ENCODE results near the gene GAB2.
"Not testable (repeated sequence)": the region's sequence is repeated elsewhere in the genome, so short reads cannot be mapped to it uniquely, and the experiment has no call there.

GAB2 gene

DNA sequence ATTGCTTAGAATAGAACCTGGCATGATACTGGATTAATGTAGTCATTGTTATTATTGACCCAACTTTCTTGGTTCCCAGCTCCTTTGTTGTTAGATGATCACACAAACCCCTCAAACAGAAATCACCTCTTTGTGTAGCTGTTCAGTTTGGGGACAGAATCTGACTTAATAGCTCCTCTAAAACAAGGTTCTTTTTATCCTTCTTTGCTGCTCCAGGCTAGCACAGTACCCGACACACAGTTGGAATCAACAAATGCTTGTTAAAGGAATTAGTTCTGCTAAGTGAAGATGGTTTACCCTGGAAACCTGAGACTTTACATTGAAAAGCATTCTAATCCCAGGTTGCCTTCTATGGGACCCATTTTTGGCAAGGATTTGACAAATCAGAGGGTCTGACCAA is 43.9 kb downstream of the GAB2 start:
- no peak overlapping the region for H3K9ac ChIP-seq (ENCODE audit: low read length)

DNA sequence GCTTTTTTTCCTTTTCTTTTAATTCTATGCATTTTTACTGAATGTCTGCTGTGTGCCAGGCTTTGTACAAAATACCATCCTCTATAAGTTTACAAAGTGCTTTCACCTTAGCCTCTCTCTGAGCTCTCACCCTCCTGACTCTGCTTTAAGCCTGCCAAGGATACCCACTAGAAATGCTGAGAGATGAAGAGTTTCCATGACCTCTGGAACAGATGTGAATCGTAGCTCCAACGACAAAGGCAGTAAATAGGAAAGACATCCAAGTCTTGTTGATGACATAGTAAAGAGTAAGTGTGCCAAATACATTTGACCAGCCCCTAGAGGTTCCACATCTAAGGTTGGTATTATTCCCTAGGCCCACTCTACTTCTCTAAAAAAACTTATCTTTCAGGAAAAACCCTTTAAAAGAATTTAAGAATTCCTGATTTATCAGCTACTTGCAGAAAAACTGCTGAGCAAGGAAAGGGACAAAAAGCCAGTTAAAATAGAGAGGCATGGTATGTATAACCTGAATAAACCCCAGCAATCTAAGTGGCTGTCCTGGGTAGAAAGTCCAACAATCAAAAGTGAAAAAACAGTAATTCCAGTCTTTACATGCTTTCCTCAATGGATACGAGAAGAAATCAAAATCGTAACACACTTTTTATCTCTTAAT is 45.4 kb downstream of the GAB2 start:
- H3K4me3 ChIP-seq (ENCODE audit: low read length) = no peak overlapping the region
- H3K9ac ChIP-seq (ENCODE audit: low read length) = no peak overlapping the region
- H3K4me1 ChIP-seq (ENCODE audit: control insufficient read depth, insufficient read depth, low read length) = peaks cover 17% of the 10 kb centered on the region
- H3K36me3 ChIP-seq (ENCODE audit: control insufficient read depth, insufficient read depth, low read length) = no peaks in the 10 kb centered on the region
- no peaks in the 10 kb centered on the region for H3K9me3 ChIP-seq (ENCODE audit: control insufficient read depth, low read length)
- H3K27me3 ChIP-seq (ENCODE audit: control insufficient read depth, insufficient read depth, low read length) = no peaks in the 10 kb centered on the region

More for the DNA sequence above, 43.9 kb downstream of the GAB2 start:
- Histone ChIP-seq H3K9me3 (ENCODE audit: control insufficient read depth, low read length) (no peaks in the 10 kb centered on the region), H3K4me1 (ENCODE audit: control insufficient read depth, insufficient read depth, low read length) (peaks cover 25% of the 10 kb centered on the region), H3K27me3 (ENCODE audit: control insufficient read depth, insufficient read depth, low read length) (no peaks in the 10 kb centered on the region), H3K4me3 (ENCODE audit: low read length) (no peak overlapping the region), H3K36me3 (ENCODE audit: control insufficient read depth, insufficient read depth, low read length) (no peaks in the 10 kb centered on the region)

- Histone ChIP-seq H3K27me3 (ENCODE audit: control insufficient read depth, insufficient read depth, low read length) (no peaks in the 10 kb centered on the region), H3K36me3 (ENCODE audit: control insufficient read depth, insufficient read depth, low read length) (no peaks in the 10 kb centered on the region), H3K9ac (ENCODE audit: low read length) (no peak overlapping the region), H3K9me3 (ENCODE audit: control insufficient read depth, low read length) (no peaks in the 10 kb centered on the region), H3K4me3 (ENCODE audit: low read length) (no peak overlapping the region), H3K4me1 (ENCODE audit: control insufficient read depth, insufficient read depth, low read length) (peaks cover 13% of the 10 kb centered on the region)
Measured at GRCh38 chr11:78371221-78371891, 46.3 kb downstream of the GAB2 start.

DNA sequence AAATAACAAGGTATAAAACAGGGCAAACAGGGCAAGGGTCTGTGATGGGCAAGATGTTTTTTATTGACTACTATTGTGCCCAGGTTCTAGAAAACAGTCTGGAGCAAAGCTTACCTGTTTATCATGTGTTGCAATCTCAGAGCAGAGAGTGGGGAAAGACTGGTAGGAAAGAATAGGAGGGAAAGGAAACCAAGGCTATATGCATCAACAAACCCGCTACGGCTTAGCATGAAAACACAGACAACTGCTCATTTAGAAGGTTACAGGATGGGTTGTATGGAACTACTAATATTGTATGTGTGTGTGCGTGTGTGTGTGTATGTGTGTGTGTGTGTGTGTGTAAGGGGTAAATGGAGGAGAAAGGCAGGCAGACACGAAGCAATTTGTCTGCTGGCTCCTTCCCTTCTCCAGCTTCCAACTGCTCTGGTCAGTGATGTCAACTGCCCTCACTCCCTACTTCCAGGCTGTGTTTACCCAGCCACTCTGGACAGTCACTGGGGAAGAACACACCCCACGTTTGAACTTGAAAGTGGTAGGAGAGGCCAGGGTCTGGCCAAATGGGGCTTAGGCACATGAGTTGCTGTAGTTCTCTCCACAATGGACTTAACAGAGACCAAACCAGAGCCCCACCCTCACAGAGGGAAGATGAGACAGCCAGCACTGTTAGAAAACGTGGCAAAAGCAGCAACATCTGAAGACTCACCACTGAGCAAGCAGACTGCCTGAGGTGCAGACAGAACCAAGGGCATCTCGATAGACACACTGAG is 47.0 kb downstream of the GAB2 start:
- no peaks in the 10 kb centered on the region for H3K27me3 ChIP-seq (ENCODE audit: control insufficient read depth, insufficient read depth, low read length)
- no peaks in the 10 kb centered on the region for H3K9me3 ChIP-seq (ENCODE audit: control insufficient read depth, low read length)
- no peaks in the 10 kb centered on the region for H3K36me3 ChIP-seq (ENCODE audit: control insufficient read depth, insufficient read depth, low read length)
- H3K4me3 ChIP-seq (ENCODE audit: low read length) = no peak overlapping the region
- peaks cover 16% of the 10 kb centered on the region for H3K4me1 ChIP-seq (ENCODE audit: control insufficient read depth, insufficient read depth, low read length)
- no peak overlapping the region for H3K9ac ChIP-seq (ENCODE audit: low read length)

DNA sequence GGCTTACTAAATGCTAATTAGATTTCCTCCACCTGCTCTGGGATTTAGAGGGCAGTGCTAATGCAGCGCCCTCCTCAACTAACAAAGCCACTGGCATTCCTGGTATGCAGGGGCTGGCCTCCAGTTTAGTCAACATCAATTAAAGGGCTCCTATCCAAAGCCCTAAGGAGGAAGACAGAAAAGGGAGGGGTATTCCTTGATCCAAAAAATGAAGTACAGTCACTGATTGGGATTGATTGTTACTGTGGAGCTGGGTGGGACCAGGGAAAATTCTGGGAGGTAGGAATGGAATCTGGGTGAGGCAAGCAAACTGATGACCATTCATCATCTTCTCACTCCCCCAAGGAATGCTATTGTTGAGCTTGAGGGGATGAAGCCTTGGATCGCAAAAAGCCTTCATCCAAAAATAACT is 52.2 kb downstream of the GAB2 start:
- Histone ChIP-seq H3K36me3 (ENCODE audit: control insufficient read depth, insufficient read depth, low read length) (no peaks in the 10 kb centered on the region), H3K27me3 (ENCODE audit: control insufficient read depth, insufficient read depth, low read length) (no peaks in the 10 kb centered on the region), H3K4me3 (ENCODE audit: low read length) (no peak overlapping the region), H3K9me3 (ENCODE audit: control insufficient read depth, low read length) (no peaks in the 10 kb centered on the region), H3K4me1 (ENCODE audit: control insufficient read depth, insufficient read depth, low read length) (peaks cover 12% of the 10 kb centered on the region), H3K9ac (ENCODE audit: low read length) (no peak overlapping the region)

DNA sequence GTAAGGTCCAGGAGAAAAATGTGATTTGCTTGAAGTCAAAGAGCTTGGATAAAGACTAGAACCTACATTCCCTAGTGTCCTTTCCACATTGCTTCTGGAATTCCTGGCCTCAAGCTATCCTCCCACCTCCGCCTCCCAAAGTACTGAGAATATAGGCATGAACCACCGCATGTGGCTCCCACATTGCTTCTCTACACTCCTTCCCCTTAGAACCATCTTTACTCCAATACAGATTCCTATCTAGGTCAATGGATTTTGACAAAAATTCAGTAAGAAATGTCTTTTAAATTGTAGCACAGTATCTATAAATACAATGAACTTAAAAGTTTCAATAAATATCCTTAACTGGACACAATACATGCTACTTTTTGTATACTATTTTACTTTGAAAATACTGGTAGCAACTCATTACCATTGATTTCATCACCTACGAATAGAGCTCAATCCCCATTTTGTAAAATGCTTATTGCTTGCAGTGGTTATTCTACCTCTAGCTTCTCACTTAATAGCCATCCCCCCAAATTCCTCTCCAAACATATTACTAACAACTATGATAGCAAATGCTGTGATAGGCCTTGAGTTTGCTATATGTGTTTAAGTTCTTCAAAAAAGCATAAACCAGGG is 53.4 kb downstream of the GAB2 start:
- Histone ChIP-seq H3K9me3 (ENCODE audit: control insufficient read depth, low read length) (no peaks in the 10 kb centered on the region), H3K36me3 (ENCODE audit: control insufficient read depth, insufficient read depth, low read length) (no peaks in the 10 kb centered on the region), H3K27me3 (ENCODE audit: control insufficient read depth, insufficient read depth, low read length) (no peaks in the 10 kb centered on the region), H3K4me1 (ENCODE audit: control insufficient read depth, insufficient read depth, low read length) (peaks cover 10% of the 10 kb centered on the region), H3K4me3 (ENCODE audit: low read length) (no peak overlapping the region), H3K9ac (ENCODE audit: low read length) (no peak overlapping the region)

- H3K9ac ChIP-seq (ENCODE audit: low read length) = no peak overlapping the region
- no peaks in the 10 kb centered on the region for H3K36me3 ChIP-seq (ENCODE audit: control insufficient read depth, insufficient read depth, low read length)
- no peak overlapping the region for H3K4me3 ChIP-seq (ENCODE audit: low read length)
- H3K4me1 ChIP-seq (ENCODE audit: control insufficient read depth, insufficient read depth, low read length) = peaks cover 10% of the 10 kb centered on the region
- H3K27me3 ChIP-seq (ENCODE audit: control insufficient read depth, insufficient read depth, low read length) = no peaks in the 10 kb centered on the region
- H3K9me3 ChIP-seq (ENCODE audit: control insufficient read depth, low read length) = no peaks in the 10 kb centered on the region
Measured at GRCh38 chr11:78363024-78363619, 54.5 kb downstream of the GAB2 start.

DNA sequence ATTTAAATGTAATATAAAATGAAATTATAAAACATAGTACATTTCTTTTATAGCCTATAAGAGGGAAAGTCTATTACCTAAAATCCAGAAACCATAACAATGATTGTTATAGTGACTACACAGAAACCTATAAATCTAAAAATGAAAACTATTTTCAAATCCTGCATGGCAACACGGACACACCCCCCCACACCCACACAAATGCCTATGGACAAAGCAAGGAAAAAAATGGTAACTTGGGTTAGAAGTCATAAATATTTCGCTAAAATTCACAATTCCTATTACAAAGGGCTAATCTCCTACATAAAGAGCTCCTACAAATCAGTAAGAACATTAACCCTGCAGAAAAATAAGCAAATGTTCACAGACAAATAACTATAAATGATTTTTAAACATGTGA is 56.4 kb downstream of the GAB2 start:
- H3K4me3 ChIP-seq (ENCODE audit: low read length) = no peak overlapping the region
- peaks cover 10% of the 10 kb centered on the region for H3K4me1 ChIP-seq (ENCODE audit: control insufficient read depth, insufficient read depth, low read length)
- H3K27me3 ChIP-seq (ENCODE audit: control insufficient read depth, insufficient read depth, low read length) = no peaks in the 10 kb centered on the region
- H3K9ac ChIP-seq (ENCODE audit: low read length) = no peak overlapping the region
- no peaks in the 10 kb centered on the region for H3K9me3 ChIP-seq (ENCODE audit: control insufficient read depth, low read length)
- H3K36me3 ChIP-seq (ENCODE audit: control insufficient read depth, insufficient read depth, low read length) = no peaks in the 10 kb centered on the region

- no peaks in the 10 kb centered on the region for H3K27me3 ChIP-seq (ENCODE audit: control insufficient read depth, insufficient read depth, low read length)
- no peaks in the 10 kb centered on the region for H3K36me3 ChIP-seq (ENCODE audit: control insufficient read depth, insufficient read depth, low read length)
- H3K9me3 ChIP-seq (ENCODE audit: control insufficient read depth, low read length) = no peaks in the 10 kb centered on the region
- H3K4me1 ChIP-seq (ENCODE audit: control insufficient read depth, insufficient read depth, low read length) = no peaks in the 10 kb centered on the region
- no peak overlapping the region for H3K4me3 ChIP-seq (ENCODE audit: low read length)
- no peak overlapping the region for H3K9ac ChIP-seq (ENCODE audit: low read length)
Measured at GRCh38 chr11:78359921-78360320, 57.7 kb downstream of the GAB2 start.

GRCh38 chr11:78357924-78358323 is 59.7 kb downstream of the GAB2 start:
- not testable (repeated sequence) for H3K27me3 ChIP-seq (ENCODE audit: control insufficient read depth, insufficient read depth, low read length); H3K36me3 ChIP-seq (ENCODE audit: control insufficient read depth, insufficient read depth, low read length); H3K4me3 ChIP-seq (ENCODE audit: low read length); H3K9ac ChIP-seq (ENCODE audit: low read length); H3K4me1 ChIP-seq (ENCODE audit: control insufficient read depth, insufficient read depth, low read length); H3K9me3 ChIP-seq (ENCODE audit: control insufficient read depth, low read length)

DNA sequence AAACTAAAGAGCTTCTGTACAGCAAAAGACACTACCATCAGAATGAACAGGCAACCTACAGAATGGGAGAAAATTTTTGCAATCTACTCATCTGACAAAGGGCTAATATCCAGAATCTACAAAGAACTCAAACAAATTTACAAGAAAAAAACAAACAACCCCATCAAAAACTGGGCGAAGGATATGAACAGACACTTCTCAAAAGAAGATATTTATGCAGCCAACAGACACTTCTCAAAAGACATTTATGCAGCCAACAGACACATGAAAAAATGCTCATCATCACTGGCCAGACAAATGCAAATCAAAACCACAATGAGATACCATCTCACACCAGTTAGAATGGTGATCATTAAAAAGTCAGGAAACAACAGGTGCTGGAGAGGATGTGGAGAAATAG is 60.2 kb downstream of the GAB2 start:
- not testable (repeated sequence) for H3K27me3 ChIP-seq (ENCODE audit: control insufficient read depth, insufficient read depth, low read length); H3K36me3 ChIP-seq (ENCODE audit: control insufficient read depth, insufficient read depth, low read length); H3K9ac ChIP-seq (ENCODE audit: low read length); H3K4me1 ChIP-seq (ENCODE audit: control insufficient read depth, insufficient read depth, low read length); H3K4me3 ChIP-seq (ENCODE audit: low read length); H3K9me3 ChIP-seq (ENCODE audit: control insufficient read depth, low read length)

- not testable (repeated sequence) for H3K27me3 ChIP-seq (ENCODE audit: control insufficient read depth, insufficient read depth, low read length); H3K9ac ChIP-seq (ENCODE audit: low read length); H3K9me3 ChIP-seq (ENCODE audit: control insufficient read depth, low read length); H3K36me3 ChIP-seq (ENCODE audit: control insufficient read depth, insufficient read depth, low read length); H3K4me1 ChIP-seq (ENCODE audit: control insufficient read depth, insufficient read depth, low read length); H3K4me3 ChIP-seq (ENCODE audit: low read length)
Measured at GRCh38 chr11:78355742-78356141, 61.9 kb downstream of the GAB2 start.
